Measurements from ENCODE around the gene AHCYL1.

DNA sequence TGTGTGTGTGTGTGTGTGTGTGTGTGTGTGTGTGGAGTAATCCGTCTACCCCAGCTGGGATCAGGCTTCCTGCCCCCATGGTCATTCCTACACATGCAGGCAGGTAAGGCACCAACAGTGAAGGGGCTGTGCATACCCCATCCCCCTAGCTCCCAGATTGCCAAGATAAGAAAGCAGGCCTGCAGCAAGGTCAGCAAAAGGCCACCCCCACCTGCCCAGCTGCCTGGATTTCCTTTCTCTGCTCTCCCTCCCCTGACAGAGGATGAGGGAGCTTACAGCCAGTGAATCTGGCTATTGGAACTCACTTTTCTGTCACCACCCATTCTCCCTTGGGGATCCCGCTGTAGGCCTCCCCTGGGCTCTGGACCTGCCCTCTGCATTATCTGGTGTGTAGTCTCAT, 78.0 kb downstream of the AHCYL1 start:
- TF ChIP-seq YY1 (IDR thresholded peaks at IDR 0.05; ENCODE audit: insufficient read depth, insufficient read length) (no peak), ZNF274 (IDR thresholded peaks at IDR 0.05; ENCODE audit: low read depth, low read length) (no peak)
